HUDEP-2 (cell line): ENCODE data around the gene LINGO4.
A peak's percentile ranks its signal among the peaks of the same experiment; 100 is the strongest.

Experiments
- DNase-seq, 76 experiments: peaks; one replicate each; lab custom pipeline; 2025; ENCODE audit not compliant: unreplicated experiment in 76 of 76; lab: John Stamatoyannopoulos, UW

LINGO4 gene

DNA sequence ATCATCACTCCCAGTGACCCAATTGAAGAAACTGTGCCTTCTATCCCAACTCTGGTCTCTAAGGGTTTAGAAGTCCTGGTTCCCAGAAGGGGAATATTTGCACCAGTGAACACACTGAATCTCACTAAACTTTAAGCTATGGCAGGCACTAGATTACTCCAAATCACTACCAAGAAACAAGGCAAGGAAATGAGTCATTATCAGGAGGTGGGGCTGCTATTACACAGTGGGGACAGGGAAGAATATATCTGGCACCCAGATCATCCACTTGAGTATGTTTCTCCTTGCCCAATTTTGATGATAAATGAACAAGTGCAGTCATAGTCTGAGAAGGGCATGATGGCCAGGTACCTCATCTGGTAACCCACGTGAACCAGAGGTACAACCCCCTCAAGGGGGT lies 48.9 kb downstream of the LINGO4 start:
- DNase-seq: peak in 6 of 76 experiments; percentile 1 to 21 (median 14)
